Left lung (tissue), 10 donors: ENCODE data around the gene ABI2. TPM values are rescaled to one million over a fixed set of nuclear protein-coding genes. Genes with fewer than 3 reads are reported as not detected.

Source experiments
- ATAC-seq: fragments of 200-7000 bp; cut with Tn5 transposase; one replicate; pipeline ENCODE4 v1.9.1; 2020; ENCODE audit warnings: moderate library complexity
- DNase-seq, 4 donors: peaks; one replicate each; pipeline ENCODE4 v3.0.0-alpha.2; 2013 to 2020
- H3K27ac ChIP-seq, 2 donors: fragments of 200-600 bp; sonication (generic) in 1 of 2; one replicate each; pipeline versions ENCODE4 v1.5.0 to v1.8.0; 2020 to 2021
- H3K27me3 ChIP-seq, 2 donors: fragments of 200-600 bp; sonication (generic) in 1 of 2; one replicate each; pipeline versions ENCODE4 v1.5.0 to v1.8.0; 2020 to 2021
- H3K36me3 ChIP-seq, 2 donors: fragments of 200-600 bp; sonication (generic) in 1 of 2; one replicate each; pipeline versions ENCODE4 v1.5.0 to v1.8.0; 2020 to 2021
- H3K4me1 ChIP-seq, 2 donors: fragments of 200-600 bp; one replicate each; pipeline ENCODE4 v1.8.0; 2021
- H3K4me3 ChIP-seq, 2 donors: fragments of 200-600 bp; sonication (generic) in 1 of 2; one replicate each; pipeline versions ENCODE4 v1.5.0 to v1.8.0; 2020 to 2021; ENCODE audit warnings: mild to moderate bottlenecking in 1 of 2
- H3K9me3 ChIP-seq, 2 donors: fragments of 200-600 bp; sonication (generic) in 1 of 2; one replicate each; pipeline versions ENCODE4 v1.5.0 to v1.8.0; 2020 to 2021
- intact Hi-C, 2 donors: fragments of 100-400 bp; cut with DNase I; formaldehyde crosslinking; loops; one replicate each; pipeline versions ENCODE4 v1.11.2 to v1.14.2; 2022
- polyA plus RNA-seq, 6 donors: library from polyadenylated mRNA; unstranded; fragments of 120-200 nt; gene quantifications; one replicate each; pipeline ENCODE4 v1.2.1, GENCODE V29; 2013; ENCODE audit not compliant: insufficient read length in 6 of 6
- total RNA-seq, 2 donors: library from RNA; stranded (reverse); fragmentation: NEBNext Ultra II Directional; extraction: Animal tissue kit (Norgen Biotek cat#: 25700); gene quantifications; one replicate each; pipeline ENCODE4 v1.2.1, GENCODE V29; 2021
- TF ChIP-seq, protein P1 (sequence below), 2 donors: fragments of 200-600 bp; sonication (generic) in 1 of 2; IDR thresholded peaks; one replicate each; pipeline versions ENCODE4 v1.5.0 to v1.8.0; 2021; ENCODE audit warnings: antibody characterized with exemption in 2 of 2
- donor health status: DM: no; HTN: yes; CAD: no.
- donor health status: DM: no; HTN: no; CAD: no.

ABI2 gene
- total and polyA plus RNA-seq, 8 donors: 32.8 to 77.6 (median 72.7) TPM

DNA sequence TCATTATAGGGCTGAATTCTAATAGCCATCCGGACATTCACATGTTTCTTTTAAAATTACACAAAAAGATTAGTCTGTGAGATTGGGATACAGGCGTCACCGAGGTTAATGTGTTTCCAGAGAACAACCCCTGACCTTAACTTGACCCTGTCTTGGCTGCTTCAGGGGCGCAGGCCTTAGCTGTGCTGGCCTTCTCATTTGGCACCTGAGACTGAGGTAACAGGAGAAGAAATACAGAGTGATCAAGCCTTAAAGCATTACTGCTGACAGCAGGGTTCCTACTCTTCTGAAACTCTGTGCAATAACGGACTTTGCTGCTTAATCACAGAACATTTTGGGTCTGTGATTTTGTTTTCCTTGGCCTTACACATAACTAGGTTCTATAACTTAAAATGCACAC, 114.3 kb downstream of the ABI2 start:
- H3K36me3 ChIP-seq: peaks cover 0 to 78% of the 10 kb centered on the region in 2 donors
- TF ChIP-seq, protein P1, sequence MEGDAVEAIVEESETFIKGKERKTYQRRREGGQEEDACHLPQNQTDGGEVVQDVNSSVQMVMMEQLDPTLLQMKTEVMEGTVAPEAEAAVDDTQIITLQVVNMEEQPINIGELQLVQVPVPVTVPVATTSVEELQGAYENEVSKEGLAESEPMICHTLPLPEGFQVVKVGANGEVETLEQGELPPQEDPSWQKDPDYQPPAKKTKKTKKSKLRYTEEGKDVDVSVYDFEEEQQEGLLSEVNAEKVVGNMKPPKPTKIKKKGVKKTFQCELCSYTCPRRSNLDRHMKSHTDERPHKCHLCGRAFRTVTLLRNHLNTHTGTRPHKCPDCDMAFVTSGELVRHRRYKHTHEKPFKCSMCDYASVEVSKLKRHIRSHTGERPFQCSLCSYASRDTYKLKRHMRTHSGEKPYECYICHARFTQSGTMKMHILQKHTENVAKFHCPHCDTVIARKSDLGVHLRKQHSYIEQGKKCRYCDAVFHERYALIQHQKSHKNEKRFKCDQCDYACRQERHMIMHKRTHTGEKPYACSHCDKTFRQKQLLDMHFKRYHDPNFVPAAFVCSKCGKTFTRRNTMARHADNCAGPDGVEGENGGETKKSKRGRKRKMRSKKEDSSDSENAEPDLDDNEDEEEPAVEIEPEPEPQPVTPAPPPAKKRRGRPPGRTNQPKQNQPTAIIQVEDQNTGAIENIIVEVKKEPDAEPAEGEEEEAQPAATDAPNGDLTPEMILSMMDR (IDR thresholded peaks at IDR 0.05): no peak

DNA sequence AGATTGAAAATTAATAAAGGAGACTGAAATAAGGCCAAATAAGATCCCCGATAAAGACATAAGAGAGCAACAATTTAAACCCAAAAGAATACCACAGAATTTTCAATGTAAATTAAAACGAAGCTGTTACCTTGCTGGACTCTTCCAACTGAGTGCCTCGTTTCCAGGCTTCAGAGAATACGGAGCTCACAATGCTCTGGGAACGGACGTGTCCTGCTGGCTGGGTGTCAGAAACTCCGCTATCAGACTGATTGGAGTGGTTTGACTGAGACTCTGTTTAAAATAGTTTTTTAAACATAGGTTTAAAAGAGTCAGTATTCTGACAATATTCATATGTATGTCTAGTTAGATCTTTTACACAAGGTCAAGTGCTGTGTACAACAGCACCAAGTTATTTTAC, 116.5 kb downstream of the ABI2 start:
- Histone ChIP-seq H3K4me1 (no peaks in the 10 kb centered on the region), H3K36me3 (peaks cover 0 to 80% of the 10 kb centered on the region in 2 donors), H3K4me3 (no peak overlapping the region), H3K9me3 (no peaks in the 10 kb centered on the region), H3K27me3 (no peaks in the 10 kb centered on the region), H3K27ac (no peak overlapping the region)
- no peak for ATAC-seq
- peak in 1 of 4 donors; percentile 12 for DNase-seq
- TF ChIP-seq, protein P1 (IDR thresholded peaks at IDR 0.05): no peak
- intact Hi-C loops: no loop called here

More for the DNA sequence above, 114.3 kb downstream of the ABI2 start:
- no peak overlapping the region for H3K4me3 ChIP-seq
- H3K27me3 ChIP-seq: no peaks in the 10 kb centered on the region
- intact Hi-C loops: no loop called here
- H3K9me3 ChIP-seq: no peaks in the 10 kb centered on the region
- DNase-seq (no peak), ATAC-seq (no peak)
- peaks cover 3 to 7% of the 10 kb centered on the region in 2 donors for H3K4me1 ChIP-seq
- no peak overlapping the region for H3K27ac ChIP-seq

DNA sequence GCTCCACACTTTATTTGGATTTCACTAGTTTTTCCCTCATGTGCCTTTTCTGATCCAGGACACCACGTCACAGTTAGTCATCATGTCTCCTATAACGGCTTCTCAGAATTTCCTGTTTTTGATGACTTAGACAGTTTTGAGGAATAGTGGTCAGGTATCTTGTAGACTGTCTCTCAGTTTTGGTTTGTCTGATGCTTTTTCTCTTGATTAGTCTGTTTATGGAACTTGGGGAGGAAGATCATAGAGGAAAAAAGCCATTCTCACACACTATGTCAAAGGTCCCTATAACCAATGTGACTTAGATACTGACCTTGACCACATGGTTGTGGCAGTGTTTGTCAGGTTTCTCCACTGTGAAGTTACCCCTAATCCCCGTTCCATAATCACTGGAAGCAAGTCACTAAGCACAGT, 117.9 kb downstream of the ABI2 start:
- Histone ChIP-seq H3K4me1 (peaks cover 0 to under 1% of the 10 kb centered on the region in 2 donors), H3K9me3 (no peaks in the 10 kb centered on the region), H3K27ac (no peak overlapping the region), H3K4me3 (no peak overlapping the region), H3K27me3 (no peaks in the 10 kb centered on the region), H3K36me3 (peaks cover 0 to 84% of the 10 kb centered on the region in 2 donors)
- ATAC-seq (no peak), DNase-seq (no peak)
- intact Hi-C loops: no loop called here
- TF ChIP-seq, protein P1 (IDR thresholded peaks at IDR 0.05): no peak

DNA sequence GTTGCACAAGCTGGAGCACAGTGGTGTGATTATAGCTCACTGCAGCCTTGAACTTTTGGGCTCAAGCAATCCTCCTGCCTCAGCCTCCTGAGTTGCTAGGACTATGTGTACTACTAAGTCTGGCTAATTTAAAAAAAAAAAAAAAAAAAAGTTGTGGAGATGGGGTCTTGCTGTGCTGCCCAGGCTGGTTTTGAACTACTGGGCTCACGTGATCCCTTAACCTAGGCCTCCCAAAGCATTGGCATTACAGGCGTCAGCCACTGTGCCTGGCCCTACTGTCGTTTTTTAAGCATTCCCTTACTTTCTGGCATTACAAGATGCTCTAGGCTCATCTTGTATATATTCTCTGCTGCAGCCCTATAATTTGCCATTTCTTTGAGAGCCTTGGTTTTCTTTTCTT, 118.6 kb downstream of the ABI2 start:
- H3K9me3 ChIP-seq: no peaks in the 10 kb centered on the region
- peaks cover 0 to 78% of the 10 kb centered on the region in 2 donors for H3K36me3 ChIP-seq
- peaks cover 0 to 8% of the 10 kb centered on the region in 2 donors for H3K4me1 ChIP-seq
- DNase-seq: no peak
- no peak overlapping the region for H3K27ac ChIP-seq
- H3K27me3 ChIP-seq: no peaks in the 10 kb centered on the region
- TF ChIP-seq, protein P1 (IDR thresholded peaks at IDR 0.05): no peak
- ATAC-seq: no peak
- H3K4me3 ChIP-seq: no peak overlapping the region
- intact Hi-C loops: no loop called here

DNA sequence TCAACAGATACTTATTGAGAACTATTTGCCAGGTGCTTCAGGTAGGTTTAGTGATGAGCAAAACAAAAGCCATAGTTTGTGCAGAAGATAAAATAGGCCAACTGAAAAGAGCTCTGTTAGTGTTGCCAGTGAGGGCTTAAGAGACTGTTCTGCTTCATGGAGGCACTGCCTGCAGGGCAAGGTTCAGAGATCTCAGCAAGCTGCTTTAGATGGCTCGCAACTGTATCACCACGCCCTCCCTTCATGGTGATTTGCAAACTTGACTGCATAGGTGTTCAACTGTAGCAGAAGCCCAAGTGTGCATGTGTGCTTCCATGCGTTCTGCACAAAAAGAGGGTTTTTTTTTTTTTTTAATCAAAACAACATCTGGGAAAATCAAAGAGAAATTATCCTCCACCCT, 122.4 kb downstream of the ABI2 start:
- intact Hi-C loops: no loop called here
- ATAC-seq (no peak), DNase-seq (no peak)
- H3K4me1 ChIP-seq: peaks cover 0 to 11% of the 10 kb centered on the region in 2 donors
- peaks cover 0 to 46% of the 10 kb centered on the region in 2 donors for H3K36me3 ChIP-seq
- H3K27ac ChIP-seq: no peak overlapping the region
- TF ChIP-seq, protein P1 (IDR thresholded peaks at IDR 0.05): no peak
- no peaks in the 10 kb centered on the region for H3K27me3 ChIP-seq
- H3K9me3 ChIP-seq: no peaks in the 10 kb centered on the region
- no peak overlapping the region for H3K4me3 ChIP-seq
